NCI-H345 (cell line): ENCODE results near the gene CYP2U1.

ENCODE experiments used
- DNase-seq: peaks from one replicate; lab custom pipeline; 2025; lab: John Stamatoyannopoulos, UW

The CYP2U1 gene

GRCh38 chr4:107987916-107988762, 56.8 kb downstream of the CYP2U1 start:
- no peak for DNase-seq

DNA sequence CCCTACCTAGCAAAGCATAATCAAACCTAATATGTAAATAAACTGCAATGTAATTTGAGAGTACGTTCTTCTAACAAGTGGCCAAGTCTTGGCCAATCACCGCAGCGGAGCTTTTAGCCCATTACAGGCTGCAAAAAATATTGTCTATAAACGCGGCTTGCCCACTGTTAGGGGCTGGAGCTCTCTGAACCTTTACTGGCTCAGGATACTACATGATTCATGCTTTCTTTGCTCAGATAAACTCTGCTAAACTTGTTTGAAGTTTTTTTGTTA, 57.4 kb downstream of the CYP2U1 start:
- DNase-seq, result no peak

- DNase-seq, result no peak
Measured at GRCh38 chr4:107989162-107989536, 57.8 kb downstream of the CYP2U1 start.

DNA sequence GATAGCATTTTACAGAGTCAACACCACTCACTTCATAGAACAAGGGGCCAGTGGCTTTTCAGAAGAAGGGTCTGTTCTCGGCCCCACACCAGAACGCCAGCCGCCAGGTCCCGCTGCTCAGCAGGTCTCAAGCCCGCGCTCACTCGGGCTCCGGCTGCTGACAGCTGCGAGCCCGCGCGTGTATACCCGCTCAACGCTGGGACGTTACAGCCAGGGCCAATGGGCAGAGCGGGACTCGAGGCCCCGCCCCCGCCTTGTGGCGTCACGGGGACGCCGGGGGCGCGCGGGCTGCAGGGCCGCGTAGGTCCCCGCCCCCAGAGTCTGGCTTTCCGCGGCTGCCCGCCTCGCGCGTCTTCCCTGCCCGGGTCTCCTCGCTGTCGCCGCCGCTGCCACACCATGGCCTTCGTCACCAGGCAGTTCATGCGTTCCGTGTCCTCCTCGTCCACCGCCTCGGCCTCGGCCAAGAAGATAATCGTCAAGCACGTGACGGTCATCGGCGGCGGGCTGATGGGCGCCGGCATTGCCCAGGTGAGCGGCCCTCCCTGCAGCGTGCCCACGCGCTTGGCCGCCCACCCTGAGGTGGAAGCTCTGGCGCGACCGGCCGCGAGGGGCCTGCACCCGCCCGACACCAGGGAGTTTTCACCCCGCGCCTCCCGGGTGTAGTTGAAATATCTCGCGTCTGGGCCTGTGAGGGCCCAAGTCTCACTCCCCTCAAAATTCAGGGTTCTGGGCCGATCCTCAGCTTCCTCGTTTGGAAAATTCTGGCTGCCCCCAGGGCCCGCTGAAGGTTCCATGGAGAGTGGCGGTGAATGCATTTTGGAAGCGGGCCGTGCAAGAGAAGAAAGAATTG, 58.4 kb downstream of the CYP2U1 start, which contains the start of gene HADH:
TSS of gene HADH (plus strand) at position 353 of the 850 bp plus-strand sequence. CDS start at position 397, 44 bp downstream.
- DNase-seq, result peak; percentile 89

- no peak for DNase-seq
Measured at GRCh38 chr4:107991945-107992630, 60.7 kb downstream of the CYP2U1 start.

GRCh38 chr4:107993969-107994368, 62.6 kb downstream of the CYP2U1 start:
- no peak for DNase-seq

GRCh38 chr4:107994894-107995293, 63.5 kb downstream of the CYP2U1 start:
- no peak for DNase-seq

GRCh38 chr4:107996949-107997788, 65.8 kb downstream of the CYP2U1 start:
- no peak for DNase-seq

- no peak for DNase-seq
Measured at GRCh38 chr4:107997794-107998193, 66.4 kb downstream of the CYP2U1 start.

DNA sequence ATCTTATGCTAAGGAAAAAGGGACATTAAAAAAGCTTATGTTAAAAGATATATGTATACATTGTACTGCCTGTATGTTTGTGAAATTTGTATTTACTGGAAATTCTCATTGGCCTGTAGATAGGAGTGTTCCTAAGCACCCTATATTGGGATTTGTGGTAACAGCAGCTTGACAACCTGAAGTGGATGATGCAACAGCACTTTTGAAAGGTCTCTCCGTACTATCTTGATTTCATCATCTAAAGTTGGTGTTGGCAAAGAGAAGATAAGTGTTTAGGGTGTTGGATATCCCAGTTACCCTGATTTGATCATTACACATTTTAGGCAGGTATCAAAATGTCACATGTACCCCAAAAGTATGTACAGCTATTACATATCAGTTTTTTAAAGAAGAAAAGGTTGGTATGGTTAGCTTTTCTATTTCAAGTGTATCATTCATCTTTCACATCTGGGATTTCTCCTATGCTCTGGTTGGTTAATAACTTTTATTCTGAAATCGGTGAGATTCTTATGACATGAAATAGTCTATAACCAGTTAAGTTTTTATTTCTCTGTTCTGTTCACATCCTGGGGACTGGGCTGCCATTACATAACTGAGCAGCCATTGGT, 68.7 kb downstream of the CYP2U1 start:
- DNase-seq, result no peak

- DNase-seq, result no peak
Measured at GRCh38 chr4:108001540-108002135, 70.3 kb downstream of the CYP2U1 start.
